ENCODE measurements around the gene INKA2.

INKA2 gene

DNA sequence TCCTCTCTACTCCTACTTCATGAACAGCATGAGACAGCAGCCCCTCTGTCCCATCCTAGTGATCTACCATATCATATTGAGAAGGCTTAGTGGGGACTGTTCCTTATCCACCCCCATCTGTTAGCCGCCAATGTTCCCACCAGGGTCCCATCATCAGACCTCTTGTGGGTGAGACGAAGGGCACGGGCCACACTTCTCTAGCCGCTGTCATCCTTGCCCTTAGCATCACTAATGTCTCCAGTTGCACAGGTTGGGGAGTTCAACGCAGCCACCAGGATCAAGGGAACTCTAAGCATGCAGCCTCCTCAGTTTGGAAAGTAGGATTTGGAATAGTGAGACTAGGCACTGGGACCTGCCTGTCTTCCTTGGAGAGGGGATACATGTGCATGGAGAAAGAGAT is 20.1 kb downstream of the INKA2 start:
- H3K4me3 ChIP-seq (ENCODE audit: low read length) = no peak overlapping the region
- no peak for DNase-seq (ENCODE audit: low read depth)
- no peaks in the 10 kb centered on the region for H3K27me3 ChIP-seq (replicated peaks; ENCODE audit: control insufficient read depth, insufficient read depth, low read length)
- no peaks in the 10 kb centered on the region for H3K36me3 ChIP-seq (ENCODE audit: control insufficient read depth, insufficient read depth, low read length, severe bottlenecking)
- no peak overlapping the region for H3K9ac ChIP-seq (ENCODE audit: low read length)
- peaks cover 38% of the 10 kb centered on the region for H3K4me1 ChIP-seq (ENCODE audit: control insufficient read depth, insufficient read depth, low read length)
- H3K9me3 ChIP-seq (ENCODE audit: control insufficient read depth, low read length) = no peaks in the 10 kb centered on the region

- DNase-seq (ENCODE audit: low read depth) = no peak
- Histone ChIP-seq H3K9ac (ENCODE audit: low read length) (no peak overlapping the region), H3K4me3 (ENCODE audit: low read length) (no peak overlapping the region), H3K27me3 (replicated peaks; ENCODE audit: control insufficient read depth, insufficient read depth, low read length) (no peaks in the 10 kb centered on the region), H3K36me3 (ENCODE audit: control insufficient read depth, insufficient read depth, low read length, severe bottlenecking) (no peaks in the 10 kb centered on the region), H3K9me3 (ENCODE audit: control insufficient read depth, low read length) (no peaks in the 10 kb centered on the region), H3K4me1 (ENCODE audit: control insufficient read depth, insufficient read depth, low read length) (peaks cover 26% of the 10 kb centered on the region)
These were observed 21.7 kb downstream of the INKA2 start for GRCh38 chr1:111717450-111717849.

DNA sequence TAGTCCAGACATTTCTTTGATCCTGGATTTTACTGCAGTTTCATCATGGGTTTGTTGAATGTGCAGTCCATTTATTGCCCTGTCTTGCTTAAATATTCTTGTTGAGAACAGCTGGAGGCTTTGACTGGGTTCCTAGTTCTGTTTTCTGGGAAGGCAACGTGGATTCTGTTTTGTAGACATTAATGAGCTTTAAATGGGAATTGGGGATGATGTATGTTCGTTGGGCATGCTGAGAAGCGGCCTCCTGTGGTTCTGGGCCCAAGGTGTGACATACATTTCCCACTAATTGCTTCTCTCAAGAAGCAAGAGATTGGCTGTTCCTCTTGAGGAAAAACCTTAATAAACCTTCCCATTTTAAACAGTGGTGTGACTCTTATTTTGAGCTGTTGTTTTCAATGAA is 22.9 kb downstream of the INKA2 start:
- H3K36me3 ChIP-seq (ENCODE audit: control insufficient read depth, insufficient read depth, low read length, severe bottlenecking) = peaks cover 2% of the 10 kb centered on the region
- H3K4me1 ChIP-seq (ENCODE audit: control insufficient read depth, insufficient read depth, low read length) = peaks cover 15% of the 10 kb centered on the region
- DNase-seq (ENCODE audit: low read depth) = no peak
- H3K27me3 ChIP-seq (replicated peaks; ENCODE audit: control insufficient read depth, insufficient read depth, low read length) = no peaks in the 10 kb centered on the region
- H3K9me3 ChIP-seq (ENCODE audit: control insufficient read depth, low read length) = no peaks in the 10 kb centered on the region
- no peak overlapping the region for H3K9ac ChIP-seq (ENCODE audit: low read length)
- no peak overlapping the region for H3K4me3 ChIP-seq (ENCODE audit: low read length)

GRCh38 chr1:111709986-111710385 is 29.2 kb downstream of the INKA2 start:
- H3K4me1 ChIP-seq (ENCODE audit: control insufficient read depth, insufficient read depth, low read length) = peaks cover 20% of the 10 kb centered on the region

GRCh38 chr1:111707906-111708305 is 31.3 kb downstream of the INKA2 start:
- Histone ChIP-seq H3K4me3 (ENCODE audit: low read length) (no peak overlapping the region), H3K9ac (ENCODE audit: low read length) (peak overlapping the region; percentile 47), H3K36me3 (ENCODE audit: control insufficient read depth, insufficient read depth, low read length, severe bottlenecking) (peaks cover 59% of the 10 kb centered on the region), H3K4me1 (ENCODE audit: control insufficient read depth, insufficient read depth, low read length) (peaks cover 25% of the 10 kb centered on the region), H3K9me3 (ENCODE audit: control insufficient read depth, low read length) (no peaks in the 10 kb centered on the region), H3K27me3 (replicated peaks; ENCODE audit: control insufficient read depth, insufficient read depth, low read length) (no peaks in the 10 kb centered on the region)
- DNase-seq (ENCODE audit: low read depth) = peak; percentile 91

More at GRCh38 chr1:111709986-111710385, 29.2 kb downstream of the INKA2 start:
- no peaks in the 10 kb centered on the region for H3K9me3 ChIP-seq (ENCODE audit: control insufficient read depth, low read length)
- peaks cover 39% of the 10 kb centered on the region for H3K36me3 ChIP-seq (ENCODE audit: control insufficient read depth, insufficient read depth, low read length, severe bottlenecking)
- H3K9ac ChIP-seq (ENCODE audit: low read length) = no peak overlapping the region
- no peak overlapping the region for H3K4me3 ChIP-seq (ENCODE audit: low read length)
- DNase-seq (ENCODE audit: low read depth) = no peak
- H3K27me3 ChIP-seq (replicated peaks; ENCODE audit: control insufficient read depth, insufficient read depth, low read length) = no peaks in the 10 kb centered on the region

DNA sequence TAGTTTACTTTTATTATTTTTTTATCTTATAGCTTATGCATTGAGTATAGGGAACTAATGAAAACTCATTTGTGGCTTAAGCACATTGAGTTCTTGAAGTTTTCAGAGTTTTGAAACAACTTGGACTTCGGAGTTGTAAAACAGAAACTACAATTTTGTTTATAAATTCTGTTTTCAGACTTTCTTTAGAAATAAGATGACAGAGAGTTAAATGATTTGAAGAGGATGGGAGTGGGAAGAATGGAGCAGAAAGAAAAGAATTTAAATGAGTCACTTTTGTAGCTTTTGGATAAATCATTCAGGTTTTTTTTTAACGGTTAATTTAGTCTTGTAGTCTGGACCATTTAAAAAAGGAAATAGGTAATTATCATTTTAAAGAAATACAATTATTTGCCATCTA is 32.3 kb downstream of the INKA2 start:
- H3K4me3 ChIP-seq (ENCODE audit: low read length) = no peak overlapping the region
- no peaks in the 10 kb centered on the region for H3K27me3 ChIP-seq (replicated peaks; ENCODE audit: control insufficient read depth, insufficient read depth, low read length)
- H3K9ac ChIP-seq (ENCODE audit: low read length) = no peak overlapping the region
- H3K4me1 ChIP-seq (ENCODE audit: control insufficient read depth, insufficient read depth, low read length) = peaks cover 25% of the 10 kb centered on the region
- peaks cover 69% of the 10 kb centered on the region for H3K36me3 ChIP-seq (ENCODE audit: control insufficient read depth, insufficient read depth, low read length, severe bottlenecking)
- H3K9me3 ChIP-seq (ENCODE audit: control insufficient read depth, low read length) = no peaks in the 10 kb centered on the region
- DNase-seq (ENCODE audit: low read depth) = peak; percentile 57

DNA sequence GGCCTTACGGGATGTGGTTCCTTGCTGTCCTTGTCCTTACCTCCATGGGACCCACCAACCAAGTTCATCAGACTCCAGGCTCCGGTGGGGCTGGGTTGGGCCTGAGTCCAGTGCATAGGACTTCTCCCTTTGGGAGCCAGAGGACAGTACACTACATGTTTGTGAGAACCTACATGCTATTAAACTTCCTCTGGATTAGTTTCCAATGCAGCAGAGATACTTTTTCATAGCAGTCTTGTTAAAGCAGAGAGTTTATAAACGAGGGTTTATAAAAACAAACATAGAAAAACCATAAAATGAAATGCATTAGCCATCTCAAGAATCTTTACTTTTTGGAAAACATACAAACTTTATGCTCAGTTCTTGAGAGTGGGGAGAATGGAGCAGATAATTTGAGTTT is 33.4 kb downstream of the INKA2 start:
- peaks cover 73% of the 10 kb centered on the region for H3K36me3 ChIP-seq (ENCODE audit: control insufficient read depth, insufficient read depth, low read length, severe bottlenecking)
- H3K4me1 ChIP-seq (ENCODE audit: control insufficient read depth, insufficient read depth, low read length) = peaks cover 25% of the 10 kb centered on the region
- no peak overlapping the region for H3K9ac ChIP-seq (ENCODE audit: low read length)
- H3K27me3 ChIP-seq (replicated peaks; ENCODE audit: control insufficient read depth, insufficient read depth, low read length) = no peaks in the 10 kb centered on the region
- no peaks in the 10 kb centered on the region for H3K9me3 ChIP-seq (ENCODE audit: control insufficient read depth, low read length)
- peak; percentile 34 for DNase-seq (ENCODE audit: low read depth)
- H3K4me3 ChIP-seq (ENCODE audit: low read length) = no peak overlapping the region

DNA sequence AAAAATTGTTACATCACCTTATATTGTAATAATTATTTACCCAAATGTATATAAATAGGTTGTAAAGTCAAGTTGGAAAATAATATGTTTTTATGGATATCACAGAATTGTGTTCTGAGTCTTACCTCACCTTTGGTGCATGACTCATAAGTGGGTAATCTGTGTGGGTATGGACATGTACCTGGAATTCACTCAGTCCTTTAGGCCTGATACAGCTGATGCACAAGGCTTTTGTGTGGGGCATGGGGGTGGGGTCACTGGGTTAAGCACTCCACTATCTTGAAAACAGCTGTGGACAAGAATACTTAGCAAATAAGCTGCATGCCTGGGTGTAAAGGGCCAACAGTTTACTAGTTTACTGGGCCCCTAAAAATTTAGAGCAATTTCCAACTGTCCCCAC is 34.4 kb downstream of the INKA2 start:
- Histone ChIP-seq H3K4me1 (ENCODE audit: control insufficient read depth, insufficient read depth, low read length) (peaks cover 25% of the 10 kb centered on the region), H3K4me3 (ENCODE audit: low read length) (no peak overlapping the region), H3K27me3 (replicated peaks; ENCODE audit: control insufficient read depth, insufficient read depth, low read length) (no peaks in the 10 kb centered on the region), H3K9ac (ENCODE audit: low read length) (no peak overlapping the region), H3K9me3 (ENCODE audit: control insufficient read depth, low read length) (no peaks in the 10 kb centered on the region), H3K36me3 (ENCODE audit: control insufficient read depth, insufficient read depth, low read length, severe bottlenecking) (peaks cover 75% of the 10 kb centered on the region)
- DNase-seq (ENCODE audit: low read depth) = no peak

- peaks cover 75% of the 10 kb centered on the region for H3K36me3 ChIP-seq (ENCODE audit: control insufficient read depth, insufficient read depth, low read length, severe bottlenecking)
- no peaks in the 10 kb centered on the region for H3K27me3 ChIP-seq (replicated peaks; ENCODE audit: control insufficient read depth, insufficient read depth, low read length)
- H3K9me3 ChIP-seq (ENCODE audit: control insufficient read depth, low read length) = no peaks in the 10 kb centered on the region
- DNase-seq (ENCODE audit: low read depth) = no peak
- H3K4me1 ChIP-seq (ENCODE audit: control insufficient read depth, insufficient read depth, low read length) = peaks cover 25% of the 10 kb centered on the region
- H3K4me3 ChIP-seq (ENCODE audit: low read length) = no peak overlapping the region
- H3K9ac ChIP-seq (ENCODE audit: low read length) = no peak overlapping the region
These were observed 35.0 kb downstream of the INKA2 start for GRCh38 chr1:111704240-111704639.

- no peak for DNase-seq (ENCODE audit: low read depth)
These were observed 36.6 kb downstream of the INKA2 start for GRCh38 chr1:111702504-111703050.

DNA sequence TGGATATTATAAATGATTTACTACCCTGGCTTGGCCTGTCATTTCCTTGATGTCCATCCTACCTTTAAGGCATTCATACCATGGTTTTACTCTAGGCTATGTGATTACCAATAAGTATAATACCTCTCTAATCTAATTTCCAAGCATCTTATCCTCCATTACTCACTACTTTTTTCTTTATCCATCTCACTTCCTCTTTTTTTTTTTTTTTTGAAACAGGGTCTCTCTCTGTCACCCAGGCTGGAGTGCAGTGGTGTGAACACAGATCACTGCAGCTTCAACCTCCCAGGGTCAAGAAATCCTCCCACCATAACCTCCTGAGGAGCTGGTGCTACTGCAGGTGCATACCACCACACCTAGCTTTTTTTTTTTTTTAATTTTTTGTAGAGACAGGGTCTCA is 39.9 kb downstream of the INKA2 start:
- H3K4me3 ChIP-seq (ENCODE audit: low read length) = no peak overlapping the region
- H3K9me3 ChIP-seq (ENCODE audit: control insufficient read depth, low read length) = no peaks in the 10 kb centered on the region
- H3K27me3 ChIP-seq (replicated peaks; ENCODE audit: control insufficient read depth, insufficient read depth, low read length) = no peaks in the 10 kb centered on the region
- DNase-seq (ENCODE audit: low read depth) = no peak
- no peaks in the 10 kb centered on the region for H3K4me1 ChIP-seq (ENCODE audit: control insufficient read depth, insufficient read depth, low read length)
- no peak overlapping the region for H3K9ac ChIP-seq (ENCODE audit: low read length)
- peaks cover 91% of the 10 kb centered on the region for H3K36me3 ChIP-seq (ENCODE audit: control insufficient read depth, insufficient read depth, low read length, severe bottlenecking)

More at GRCh38 chr1:111702504-111703050, 36.6 kb downstream of the INKA2 start:
- no peaks in the 10 kb centered on the region for H3K9me3 ChIP-seq (ENCODE audit: control insufficient read depth, low read length)
- H3K4me1 ChIP-seq (ENCODE audit: control insufficient read depth, insufficient read depth, low read length) = peaks cover 15% of the 10 kb centered on the region
- H3K36me3 ChIP-seq (ENCODE audit: control insufficient read depth, insufficient read depth, low read length, severe bottlenecking) = peaks cover 84% of the 10 kb centered on the region
- no peak overlapping the region for H3K4me3 ChIP-seq (ENCODE audit: low read length)
- H3K9ac ChIP-seq (ENCODE audit: low read length) = no peak overlapping the region
- no peaks in the 10 kb centered on the region for H3K27me3 ChIP-seq (replicated peaks; ENCODE audit: control insufficient read depth, insufficient read depth, low read length)

- Histone ChIP-seq H3K4me1 (ENCODE audit: control insufficient read depth, insufficient read depth, low read length) (no peaks in the 10 kb centered on the region), H3K9me3 (ENCODE audit: control insufficient read depth, low read length) (no peaks in the 10 kb centered on the region), H3K27me3 (replicated peaks; ENCODE audit: control insufficient read depth, insufficient read depth, low read length) (no peaks in the 10 kb centered on the region), H3K36me3 (ENCODE audit: control insufficient read depth, insufficient read depth, low read length, severe bottlenecking) (peaks cover 89% of the 10 kb centered on the region), H3K9ac (ENCODE audit: low read length) (no peak overlapping the region), H3K4me3 (ENCODE audit: low read length) (no peak overlapping the region)
- no peak for DNase-seq (ENCODE audit: low read depth)
These were observed 42.9 kb downstream of the INKA2 start for GRCh38 chr1:111696330-111696729.

All from adipocyte (in vitro differentiated cells).